Stimulated activated CD4-positive, alpha-beta T cell treated with anti-CD3 and anti-CD28 coated beads, Interleukin-2, amount 100 ng/mL, for 24 hours (primary cell): ENCODE data around the gene DAB1.
"Not testable (repeated sequence)": the region's sequence is repeated elsewhere in the genome, so short reads cannot be mapped to it uniquely, and the experiment has no call there.

Experiments
- DNase-seq, 2 donors: peaks; one replicate each; pipeline ENCODE4 v3.0.0-alpha.2; 2020

DAB1 gene

GRCh38 chr1:57111175-57111574 lies 312.7 kb downstream of the DAB1 start:
- no peak for DNase-seq

DNA sequence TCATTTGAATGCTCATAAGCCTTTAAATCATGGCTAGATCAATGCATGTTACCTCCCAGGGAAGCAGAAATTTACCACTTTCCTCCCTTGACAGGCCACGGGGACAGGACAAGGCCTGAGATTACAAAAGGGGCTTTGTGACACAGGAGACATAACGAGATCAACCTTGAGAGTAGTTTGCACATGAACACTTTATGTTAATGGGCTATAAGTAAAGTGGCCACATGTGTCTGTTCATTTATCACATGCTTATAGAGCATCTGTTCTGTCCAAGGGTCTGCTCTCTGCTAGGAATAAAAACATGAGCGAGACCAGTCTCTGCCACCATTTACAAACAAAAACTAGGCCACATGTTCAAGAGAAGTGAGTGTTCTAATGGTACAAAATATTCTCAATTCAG lies 314.0 kb downstream of the DAB1 start:
- no peak for DNase-seq

GRCh38 chr1:57109247-57109646 lies 314.6 kb downstream of the DAB1 start:
- DNase-seq: no peak

DNA sequence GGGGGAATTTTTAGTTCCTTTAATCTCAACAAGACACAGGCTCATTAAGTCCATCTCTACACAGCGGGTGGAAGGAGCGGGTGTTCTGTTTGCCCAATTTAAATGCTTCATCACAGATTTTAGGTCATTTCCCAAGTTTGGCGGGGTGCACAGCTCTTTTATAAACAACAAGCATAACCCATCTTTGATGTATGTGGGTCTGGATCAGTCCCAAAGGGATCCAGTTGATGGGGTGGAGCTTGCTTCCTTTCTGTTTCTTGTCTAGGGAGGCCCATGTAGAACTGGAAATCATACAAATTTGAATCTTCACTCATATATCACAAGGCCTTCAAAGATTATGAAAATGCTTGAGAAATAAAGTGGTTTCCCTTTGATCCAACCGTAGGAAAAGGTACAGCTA lies 317.6 kb downstream of the DAB1 start:
- no peak for DNase-seq

GRCh38 chr1:57102561-57103326 lies 321.1 kb downstream of the DAB1 start:
- DNase-seq: no peak

- DNase-seq: no peak
These were observed 322.7 kb downstream of the DAB1 start for GRCh38 chr1:57101209-57101608.

GRCh38 chr1:57094749-57095148 lies 329.1 kb downstream of the DAB1 start:
- no peak for DNase-seq

- no peak for DNase-seq
These were observed 330.7 kb downstream of the DAB1 start for GRCh38 chr1:57093122-57093521.

DNA sequence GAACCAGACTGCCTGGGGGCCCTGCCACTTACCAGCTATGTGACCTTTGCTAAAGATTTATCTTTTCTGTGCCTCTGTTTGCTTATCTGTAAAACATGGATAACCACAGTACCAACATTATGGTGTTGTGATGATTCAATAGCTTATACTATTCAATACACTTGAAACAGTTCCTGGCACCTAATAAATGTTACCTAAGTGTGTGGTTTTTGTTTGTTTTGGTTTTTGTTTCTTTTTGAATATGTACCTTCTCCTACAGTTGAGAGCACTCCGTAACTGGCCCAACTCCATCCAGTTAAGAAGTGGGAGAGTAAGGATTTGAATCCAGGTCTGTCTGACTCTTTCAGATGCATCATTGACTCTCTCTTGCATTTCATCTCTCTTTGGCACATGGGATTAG lies 332.2 kb downstream of the DAB1 start:
- no peak for DNase-seq

GRCh38 chr1:57089855-57090254 lies 334.0 kb downstream of the DAB1 start:
- DNase-seq: no peak

DNA sequence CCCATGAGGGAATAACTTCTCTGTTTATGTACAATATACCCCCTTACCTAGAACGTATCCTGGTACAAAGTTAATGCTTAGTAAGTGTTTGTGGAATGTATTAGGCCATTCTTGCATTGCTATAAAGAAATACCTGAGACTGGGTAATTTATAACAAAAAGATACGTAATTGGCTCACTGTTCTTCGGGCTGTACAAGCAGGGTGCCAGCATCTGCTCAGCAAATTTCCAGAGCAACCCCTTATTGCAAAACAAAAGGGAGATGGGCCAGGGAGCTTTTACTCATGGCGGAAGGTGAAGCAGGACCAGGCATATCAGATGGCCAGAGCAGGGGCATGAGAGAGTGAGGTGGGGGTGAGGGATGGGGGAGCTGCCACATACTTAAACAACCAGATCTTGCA lies 334.6 kb downstream of the DAB1 start:
- DNase-seq: no peak

DNA sequence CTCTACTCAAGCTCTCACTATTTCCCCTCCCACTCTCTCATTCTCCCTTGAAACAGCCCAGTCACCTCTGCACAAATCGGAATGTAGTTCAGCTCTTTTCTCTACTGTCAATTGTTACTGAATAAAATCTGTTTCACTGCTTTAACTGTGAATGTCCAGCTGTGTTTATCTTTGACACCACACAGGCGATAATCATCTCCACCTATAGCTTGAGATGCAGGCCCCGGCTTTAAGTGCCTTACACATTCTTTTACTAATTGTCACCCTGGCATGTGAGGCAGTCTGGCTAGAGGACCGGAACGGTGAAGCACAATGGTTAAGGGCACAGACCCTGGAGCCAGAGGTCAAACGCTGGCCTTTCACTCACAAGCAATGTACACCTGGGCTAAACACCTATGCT lies 335.2 kb downstream of the DAB1 start:
- no peak for DNase-seq

- not testable (repeated sequence) for DNase-seq
These were observed 336.2 kb downstream of the DAB1 start for GRCh38 chr1:57087660-57088059.

DNA sequence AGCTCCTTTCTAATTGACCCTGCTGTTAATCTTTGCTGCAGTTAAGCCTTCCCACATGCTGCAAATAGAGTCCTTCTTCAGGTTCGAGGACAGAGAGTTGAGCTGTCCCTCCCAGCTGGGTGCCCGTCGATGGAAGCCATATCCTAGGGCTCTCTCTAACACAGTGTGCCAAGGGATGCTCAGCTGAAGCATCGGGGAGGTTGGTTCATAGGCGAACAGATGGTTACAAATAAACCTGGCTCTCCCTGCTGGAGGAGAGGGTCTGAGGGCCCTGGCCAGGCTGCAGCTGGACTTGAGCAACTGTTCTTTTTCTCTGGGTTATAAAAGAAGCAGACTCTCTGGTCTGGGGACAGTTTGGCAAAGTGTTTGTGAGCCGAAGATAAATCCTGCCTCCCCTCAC lies 337.7 kb downstream of the DAB1 start:
- DNase-seq: no peak

DNA sequence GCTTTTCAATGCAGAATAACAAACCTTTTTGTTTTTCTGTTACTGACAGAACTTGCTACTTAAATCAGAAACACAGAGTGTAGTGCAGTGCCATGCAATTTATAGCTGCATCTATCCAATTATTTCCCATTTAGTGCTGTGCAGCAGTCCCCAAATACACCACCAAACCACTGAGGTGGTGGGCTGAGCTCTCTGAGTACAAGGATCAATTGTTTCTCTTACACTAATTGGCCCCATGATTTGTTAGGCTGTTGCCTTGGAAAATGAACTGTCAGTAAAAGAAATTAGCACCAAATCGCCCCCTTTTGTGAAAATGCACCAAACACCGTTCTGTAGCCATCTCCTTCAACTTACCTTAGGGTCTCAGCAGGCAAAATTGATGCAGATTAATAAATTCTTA lies 339.2 kb downstream of the DAB1 start:
- DNase-seq: no peak

DNA sequence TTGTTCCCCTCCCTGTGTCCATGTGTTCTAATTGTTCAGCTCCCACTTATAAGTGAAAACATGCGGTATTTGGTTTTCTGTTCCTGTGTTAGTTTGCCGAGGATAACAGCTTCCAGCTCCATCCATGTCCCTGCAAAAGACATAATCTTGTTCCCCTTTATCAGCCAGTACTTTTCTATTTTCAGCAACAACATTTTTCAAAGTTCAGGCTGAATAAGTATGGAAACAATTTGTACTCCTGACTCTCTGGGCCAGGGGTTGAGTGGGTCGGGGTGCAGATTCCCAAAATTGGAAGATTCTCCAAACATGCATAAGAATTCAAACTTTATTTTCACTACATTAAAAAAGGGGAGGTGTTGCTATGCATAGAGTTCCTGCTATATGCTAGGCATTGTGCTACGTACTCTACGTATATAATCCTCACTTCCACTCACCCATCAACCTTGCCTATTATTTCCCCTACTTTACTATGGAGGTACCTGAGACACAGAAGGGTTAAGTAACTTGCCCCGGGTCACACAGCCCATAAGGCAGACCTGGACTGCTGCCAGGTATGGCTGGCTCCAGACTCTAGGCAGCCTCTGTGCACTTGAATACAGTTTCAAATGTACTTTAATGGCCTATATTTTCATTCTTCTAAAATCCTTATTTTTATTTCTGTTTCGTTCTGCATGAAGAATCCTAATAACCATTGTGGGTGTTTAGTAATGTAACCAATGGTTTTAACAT lies 341.0 kb downstream of the DAB1 start:
- DNase-seq: no peak

DNA sequence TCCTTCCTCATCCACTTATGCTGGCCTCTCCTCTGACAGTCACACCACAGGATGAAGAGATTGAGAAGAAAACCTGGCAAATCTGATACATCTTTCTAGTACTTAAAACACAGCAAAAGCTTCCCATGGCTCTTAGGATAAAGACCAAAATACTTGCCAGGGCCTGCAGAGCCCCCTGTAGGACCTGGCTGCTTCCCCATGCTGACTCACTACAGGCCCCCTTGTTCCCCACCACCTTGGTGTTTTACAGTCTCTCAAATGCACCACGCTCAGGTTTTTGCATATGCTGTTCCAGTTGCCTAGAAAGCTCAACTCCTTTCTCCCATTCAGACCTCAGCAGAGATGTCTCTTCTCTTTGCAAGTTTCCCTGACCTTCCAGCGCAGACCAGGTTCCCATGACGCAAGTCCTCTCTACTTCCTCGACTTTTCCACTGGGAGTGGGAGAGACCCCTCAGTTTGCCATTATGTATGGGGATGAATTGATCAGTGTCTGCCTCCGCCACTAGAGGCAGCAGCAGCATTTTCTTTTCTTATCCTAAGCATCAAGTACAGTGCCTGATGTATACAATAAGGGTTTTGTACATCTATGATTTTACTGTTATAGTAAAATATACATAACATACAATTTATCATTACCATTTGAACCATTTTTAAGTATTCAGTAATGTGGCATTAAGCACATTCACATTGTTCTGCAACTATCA lies 344.3 kb downstream of the DAB1 start:
- no peak for DNase-seq

GRCh38 chr1:57072401-57073110 lies 351.3 kb downstream of the DAB1 start:
- DNase-seq: no peak

- no peak for DNase-seq
These were observed 356.0 kb downstream of the DAB1 start for GRCh38 chr1:57067863-57068262.

- no peak for DNase-seq
These were observed 356.8 kb downstream of the DAB1 start for GRCh38 chr1:57066980-57067610.

DNA sequence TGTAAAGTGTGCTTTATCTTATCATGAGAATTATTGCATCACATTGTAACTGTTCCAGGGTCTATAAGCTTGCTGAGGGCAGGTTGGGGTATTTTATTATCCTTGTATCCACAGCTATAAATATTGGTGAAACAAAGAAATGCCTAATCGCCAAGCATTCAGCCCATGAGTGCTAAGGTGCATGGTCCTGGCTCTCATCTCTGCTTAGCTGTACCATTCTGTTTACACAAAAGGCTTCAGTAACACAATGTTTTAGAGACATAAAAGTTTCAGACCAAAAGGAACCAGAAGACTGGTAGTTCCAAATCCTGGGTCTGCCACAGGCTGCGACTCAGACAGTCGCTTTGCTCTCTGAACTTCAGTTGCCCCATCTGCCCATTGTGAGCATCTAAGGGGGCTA lies 358.4 kb downstream of the DAB1 start:
- DNase-seq: no peak

- no peak for DNase-seq
These were observed 359.3 kb downstream of the DAB1 start for GRCh38 chr1:57064379-57065140.
